ENCODE measurements around the gene C5.
"Not testable (repeated sequence)": the region's sequence is repeated elsewhere in the genome, so short reads cannot be mapped to it uniquely, and the experiment has no call there.

C5 gene

GRCh38 chr9:121067640-121068039 lies 17.6 kb upstream of the C5 start:
- no peak overlapping the region for H3K27ac Mint-ChIP-seq

GRCh38 chr9:121066850-121067249 lies 16.8 kb upstream of the C5 start:
- peaks cover 7% of the 10 kb centered on the region for H3K36me3 Mint-ChIP-seq (ENCODE audit: low read depth)
- no peak for DNase-seq (ENCODE audit: low spot score)
- H3K4me1 Mint-ChIP-seq (ENCODE audit: low read depth), result peaks cover 23% of the 10 kb centered on the region
- H3K27ac Mint-ChIP-seq, result no peak overlapping the region
- no peaks in the 10 kb centered on the region for H3K27me3 Mint-ChIP-seq (ENCODE audit: low read depth)
- H3K4me3 Mint-ChIP-seq, result no peak overlapping the region
- peaks cover 19% of the 10 kb centered on the region for H3K9me3 Mint-ChIP-seq

More at GRCh38 chr9:121067640-121068039, 17.6 kb upstream of the C5 start:
- peaks cover 21% of the 10 kb centered on the region for H3K4me1 Mint-ChIP-seq (ENCODE audit: low read depth)
- H3K9me3 Mint-ChIP-seq, result peaks cover 19% of the 10 kb centered on the region
- DNase-seq (ENCODE audit: low spot score), result no peak
- H3K27me3 Mint-ChIP-seq (ENCODE audit: low read depth), result no peaks in the 10 kb centered on the region
- peaks cover 7% of the 10 kb centered on the region for H3K36me3 Mint-ChIP-seq (ENCODE audit: low read depth)
- H3K4me3 Mint-ChIP-seq, result no peak overlapping the region

DNA sequence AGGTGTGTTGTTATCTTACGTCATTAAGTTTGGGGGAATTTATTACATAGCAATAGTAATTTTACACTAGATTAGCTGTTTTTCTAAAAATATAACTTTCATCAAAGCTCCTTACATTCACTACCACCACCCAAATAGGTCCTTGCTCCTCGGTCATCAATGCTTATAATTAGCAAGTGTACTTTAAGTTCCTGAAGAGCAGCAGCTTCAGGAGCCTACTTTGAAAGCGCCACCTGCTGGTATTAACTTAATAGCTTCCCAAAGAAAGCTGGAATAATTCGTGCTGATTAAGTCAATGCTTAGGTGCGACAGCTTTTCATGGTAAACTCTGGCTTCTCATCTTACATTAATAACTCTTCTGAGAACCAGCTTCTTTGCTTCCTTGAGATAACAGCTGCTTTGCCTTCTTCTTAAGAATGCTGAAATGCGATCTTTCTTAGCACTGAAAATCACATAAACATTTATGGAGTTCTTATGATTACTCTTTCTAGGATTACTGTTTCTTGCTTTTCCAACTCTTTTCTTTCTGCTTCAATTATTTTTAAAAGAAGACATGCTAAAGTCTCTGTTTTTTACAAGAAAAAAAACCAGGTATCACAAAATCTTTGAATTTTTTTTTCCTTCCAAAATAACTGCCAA lies 10.0 kb upstream of the C5 start:
- H3K9me3 Mint-ChIP-seq, result peaks cover 8% of the 10 kb centered on the region
- no peak for DNase-seq (ENCODE audit: low spot score)
- H3K27ac Mint-ChIP-seq, result no peak overlapping the region
- no peak overlapping the region for H3K4me3 Mint-ChIP-seq
- no peaks in the 10 kb centered on the region for H3K36me3 Mint-ChIP-seq (ENCODE audit: low read depth)
- peaks cover 19% of the 10 kb centered on the region for H3K4me1 Mint-ChIP-seq (ENCODE audit: low read depth)
- H3K27me3 Mint-ChIP-seq (ENCODE audit: low read depth), result peaks cover 5% of the 10 kb centered on the region

GRCh38 chr9:121059513-121059912 lies 9.4 kb upstream of the C5 start:
- peaks cover 5% of the 10 kb centered on the region for H3K27me3 Mint-ChIP-seq (ENCODE audit: low read depth)
- H3K4me3 Mint-ChIP-seq, result no peak overlapping the region
- no peaks in the 10 kb centered on the region for H3K36me3 Mint-ChIP-seq (ENCODE audit: low read depth)

DNA sequence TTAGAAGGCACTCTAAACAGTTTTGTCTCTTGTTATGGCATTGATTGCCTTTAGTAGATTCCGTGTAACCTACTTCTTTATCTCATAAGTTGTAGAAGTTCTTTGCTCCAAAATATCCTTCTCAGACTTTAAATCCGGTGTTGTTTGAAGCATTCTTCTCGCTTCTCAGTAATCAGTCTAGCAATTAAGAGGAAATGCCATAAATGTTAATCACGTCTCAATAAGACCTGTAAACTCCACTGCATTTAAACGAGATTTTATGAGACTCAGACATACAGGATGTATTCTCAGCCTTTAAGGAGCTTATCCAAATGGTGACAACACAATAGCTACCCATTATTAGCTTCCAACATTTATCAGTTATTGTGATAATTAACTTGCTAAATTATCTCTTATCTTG lies 7.7 kb upstream of the C5 start:
- Mint-ChIP-seq H3K4me1 (ENCODE audit: low read depth) (peaks cover 12% of the 10 kb centered on the region), H3K27me3 (ENCODE audit: low read depth) (peaks cover 5% of the 10 kb centered on the region)

More at GRCh38 chr9:121059513-121059912, 9.4 kb upstream of the C5 start:
- no peak overlapping the region for H3K27ac Mint-ChIP-seq
- H3K4me1 Mint-ChIP-seq (ENCODE audit: low read depth), result peaks cover 19% of the 10 kb centered on the region
- H3K9me3 Mint-ChIP-seq, result peaks cover 8% of the 10 kb centered on the region
- no peak for DNase-seq (ENCODE audit: low spot score)

DNA sequence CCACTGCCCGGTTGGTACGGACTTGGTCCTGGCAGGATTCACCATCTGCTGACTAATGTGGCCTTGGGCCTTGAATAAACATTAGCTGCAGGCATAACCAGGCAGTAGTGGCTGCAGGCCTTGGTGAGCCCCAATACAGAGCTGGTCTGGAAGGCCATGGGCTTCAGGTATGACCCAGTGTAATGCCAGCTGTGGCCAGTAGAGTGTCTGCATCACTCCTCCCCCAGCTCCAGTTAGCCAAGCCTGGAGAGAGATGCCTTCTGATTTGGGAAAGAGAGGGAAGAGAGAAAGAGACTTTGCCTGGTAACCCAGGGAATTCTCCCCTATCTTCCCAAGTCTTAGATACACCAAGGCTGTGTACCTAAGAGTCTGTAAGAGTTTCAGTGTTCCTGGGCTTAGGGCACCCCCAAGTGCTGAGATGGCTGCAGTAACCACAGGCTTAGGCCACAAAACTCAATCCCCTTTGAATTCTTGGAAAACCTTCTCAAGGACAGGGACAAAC lies 5.6 kb upstream of the C5 start:
- H3K27me3 Mint-ChIP-seq (ENCODE audit: low read depth), result peaks cover 5% of the 10 kb centered on the region

More for the DNA sequence above, 7.7 kb upstream of the C5 start:
- H3K27ac Mint-ChIP-seq, result no peak overlapping the region
- no peaks in the 10 kb centered on the region for H3K36me3 Mint-ChIP-seq (ENCODE audit: low read depth)
- H3K9me3 Mint-ChIP-seq, result peaks cover 8% of the 10 kb centered on the region
- no peak overlapping the region for H3K4me3 Mint-ChIP-seq
- DNase-seq (ENCODE audit: low spot score), result no peak

GRCh38 chr9:121053544-121053943 lies 3.5 kb upstream of the C5 start:
- Mint-ChIP-seq H3K27ac (no peak overlapping the region), H3K27me3 (ENCODE audit: low read depth) (peaks cover 9% of the 10 kb centered on the region), H3K36me3 (ENCODE audit: low read depth) (no peaks in the 10 kb centered on the region), H3K9me3 (peaks cover 8% of the 10 kb centered on the region), H3K4me1 (ENCODE audit: low read depth) (no peaks in the 10 kb centered on the region), H3K4me3 (no peak overlapping the region)
- no peak for DNase-seq (ENCODE audit: low spot score)

More for the DNA sequence above, 5.6 kb upstream of the C5 start:
- DNase-seq (ENCODE audit: low spot score), result no peak
- no peak overlapping the region for H3K27ac Mint-ChIP-seq
- H3K36me3 Mint-ChIP-seq (ENCODE audit: low read depth), result no peaks in the 10 kb centered on the region
- H3K4me3 Mint-ChIP-seq, result no peak overlapping the region
- no peaks in the 10 kb centered on the region for H3K4me1 Mint-ChIP-seq (ENCODE audit: low read depth)
- peaks cover 8% of the 10 kb centered on the region for H3K9me3 Mint-ChIP-seq

DNA sequence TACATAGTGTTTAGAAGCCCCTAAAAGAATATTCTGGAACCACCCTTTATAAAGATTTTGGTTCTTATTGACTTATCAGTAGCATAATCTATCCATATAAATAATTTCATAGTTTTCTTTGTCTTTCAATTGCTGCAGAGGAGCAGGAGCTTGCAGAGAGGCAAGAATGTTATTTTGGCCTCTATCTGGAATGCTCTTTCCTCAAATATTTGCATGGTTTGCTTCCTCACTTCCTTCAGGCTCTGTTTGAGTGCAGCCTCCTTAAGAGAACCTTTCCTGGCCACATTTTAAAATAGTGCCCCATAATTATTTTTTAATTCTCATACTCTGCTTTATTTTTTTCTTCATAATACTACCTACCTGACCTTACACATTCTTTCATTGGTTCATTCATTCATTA lies 1.5 kb downstream of the C5 start:
- no peak overlapping the region for H3K27ac Mint-ChIP-seq
- no peaks in the 10 kb centered on the region for H3K4me1 Mint-ChIP-seq (ENCODE audit: low read depth)
- no peaks in the 10 kb centered on the region for H3K9me3 Mint-ChIP-seq
- no peak for DNase-seq (ENCODE audit: low spot score)
- no peak overlapping the region for H3K4me3 Mint-ChIP-seq
- no peaks in the 10 kb centered on the region for H3K36me3 Mint-ChIP-seq (ENCODE audit: low read depth)
- H3K27me3 Mint-ChIP-seq (ENCODE audit: low read depth), result peaks cover 4% of the 10 kb centered on the region

DNA sequence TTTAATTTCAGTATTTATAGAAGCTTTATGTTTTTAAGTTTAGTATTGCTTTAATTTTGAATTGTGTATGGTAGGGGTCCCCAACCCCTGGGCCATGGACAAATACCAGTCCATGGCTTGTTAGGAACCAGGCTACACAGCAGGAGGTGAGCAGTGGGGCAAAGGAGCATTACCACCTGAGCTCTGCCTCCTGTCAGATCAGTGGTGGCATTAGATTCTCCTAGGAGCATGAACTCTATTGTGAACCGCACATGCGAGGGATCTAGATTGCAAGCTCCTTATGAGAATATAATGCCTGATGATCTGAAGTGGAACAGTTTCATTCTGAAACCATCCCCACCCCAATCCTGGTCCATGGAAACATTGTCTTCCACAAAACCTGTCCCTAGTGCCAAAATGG lies 1.9 kb downstream of the C5 start:
- H3K27me3 Mint-ChIP-seq (ENCODE audit: low read depth), result peaks cover 4% of the 10 kb centered on the region
- no peaks in the 10 kb centered on the region for H3K4me1 Mint-ChIP-seq (ENCODE audit: low read depth)
- no peaks in the 10 kb centered on the region for H3K9me3 Mint-ChIP-seq
- H3K36me3 Mint-ChIP-seq (ENCODE audit: low read depth), result no peaks in the 10 kb centered on the region
- H3K27ac Mint-ChIP-seq, result no peak overlapping the region
- no peak for DNase-seq (ENCODE audit: low spot score)
- no peak overlapping the region for H3K4me3 Mint-ChIP-seq

GRCh38 chr9:121038804-121039203 lies 11.3 kb downstream of the C5 start:
- H3K4me1 Mint-ChIP-seq (ENCODE audit: low read depth), result no peaks in the 10 kb centered on the region
- DNase-seq (ENCODE audit: low spot score), result no peak
- no peaks in the 10 kb centered on the region for H3K9me3 Mint-ChIP-seq
- no peak overlapping the region for H3K4me3 Mint-ChIP-seq
- no peaks in the 10 kb centered on the region for H3K36me3 Mint-ChIP-seq (ENCODE audit: low read depth)
- no peak overlapping the region for H3K27ac Mint-ChIP-seq
- no peaks in the 10 kb centered on the region for H3K27me3 Mint-ChIP-seq (ENCODE audit: low read depth)

DNA sequence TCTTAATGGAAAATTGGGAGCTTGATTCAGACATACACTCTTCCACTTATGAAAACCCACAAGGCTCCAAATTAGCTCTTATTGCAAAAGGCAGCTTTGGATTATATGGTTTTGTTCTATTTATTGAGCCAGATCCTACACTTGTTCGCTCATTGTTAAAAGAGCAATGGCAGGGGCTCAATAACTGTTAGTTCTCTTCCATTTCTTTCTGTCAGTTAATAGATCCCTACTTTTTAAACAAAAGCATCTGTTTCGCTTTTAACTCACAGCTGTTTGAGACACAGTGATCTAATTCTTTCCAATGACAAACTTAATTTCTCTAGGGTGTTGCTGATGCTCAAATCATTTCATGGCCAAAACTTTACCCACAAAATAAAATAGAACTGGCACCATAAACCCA lies 11.7 kb downstream of the C5 start:
- no peak overlapping the region for H3K4me3 Mint-ChIP-seq

DNA sequence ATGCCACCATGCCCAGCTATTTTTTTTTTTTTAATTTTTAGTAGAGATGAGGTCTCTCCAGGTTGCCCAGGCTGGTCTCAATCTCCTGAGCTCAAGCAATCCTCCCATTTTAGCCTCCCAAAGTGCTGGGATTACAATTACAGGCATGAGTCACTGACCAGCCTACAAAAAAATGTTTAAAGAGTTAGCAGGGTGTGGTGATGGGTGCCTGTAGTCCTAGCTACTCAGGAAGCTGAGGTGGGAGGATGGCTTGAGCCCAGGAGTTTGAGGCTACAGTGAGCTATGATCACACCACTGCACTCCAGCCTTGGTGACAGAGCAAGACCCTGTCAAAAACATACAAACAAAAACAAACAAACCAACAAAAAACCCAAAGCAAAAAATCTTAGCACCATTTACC lies 14.4 kb downstream of the C5 start:
- not testable (repeated sequence) for DNase-seq (ENCODE audit: low spot score); H3K27me3 Mint-ChIP-seq (ENCODE audit: low read depth); H3K4me3 Mint-ChIP-seq; H3K36me3 Mint-ChIP-seq (ENCODE audit: low read depth); H3K9me3 Mint-ChIP-seq; H3K27ac Mint-ChIP-seq; H3K4me1 Mint-ChIP-seq (ENCODE audit: low read depth)

More for the DNA sequence above, 11.7 kb downstream of the C5 start:
- H3K36me3 Mint-ChIP-seq (ENCODE audit: low read depth), result no peaks in the 10 kb centered on the region
- no peaks in the 10 kb centered on the region for H3K4me1 Mint-ChIP-seq (ENCODE audit: low read depth)
- no peaks in the 10 kb centered on the region for H3K9me3 Mint-ChIP-seq
- DNase-seq (ENCODE audit: low spot score), result no peak
- no peak overlapping the region for H3K27ac Mint-ChIP-seq
- H3K27me3 Mint-ChIP-seq (ENCODE audit: low read depth), result no peaks in the 10 kb centered on the region

DNA sequence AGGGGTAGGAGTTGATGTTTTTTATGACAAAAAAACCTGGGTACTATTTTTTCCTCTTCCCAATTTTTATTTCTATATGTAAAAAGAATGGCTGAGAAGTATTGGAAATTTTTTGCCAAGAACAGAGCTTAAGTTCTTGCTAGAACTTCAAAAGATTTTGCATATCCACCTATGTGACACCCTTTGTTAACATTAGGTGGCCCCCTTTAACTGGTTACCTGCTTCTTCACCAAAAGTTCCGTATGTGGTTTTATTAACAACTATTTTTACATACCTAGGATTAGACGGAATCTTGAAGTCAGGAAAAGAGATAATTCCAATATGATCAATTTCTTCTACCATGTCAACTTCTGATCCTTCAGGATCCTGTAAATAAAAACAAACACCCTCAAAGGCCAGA lies 15.5 kb downstream of the C5 start:
- no peak for DNase-seq (ENCODE audit: low spot score)
- H3K4me1 Mint-ChIP-seq (ENCODE audit: low read depth), result no peaks in the 10 kb centered on the region
- H3K36me3 Mint-ChIP-seq (ENCODE audit: low read depth), result no peaks in the 10 kb centered on the region
- H3K27me3 Mint-ChIP-seq (ENCODE audit: low read depth), result no peaks in the 10 kb centered on the region
- no peaks in the 10 kb centered on the region for H3K9me3 Mint-ChIP-seq
- no peak overlapping the region for H3K27ac Mint-ChIP-seq
- H3K4me3 Mint-ChIP-seq, result no peak overlapping the region

DNA sequence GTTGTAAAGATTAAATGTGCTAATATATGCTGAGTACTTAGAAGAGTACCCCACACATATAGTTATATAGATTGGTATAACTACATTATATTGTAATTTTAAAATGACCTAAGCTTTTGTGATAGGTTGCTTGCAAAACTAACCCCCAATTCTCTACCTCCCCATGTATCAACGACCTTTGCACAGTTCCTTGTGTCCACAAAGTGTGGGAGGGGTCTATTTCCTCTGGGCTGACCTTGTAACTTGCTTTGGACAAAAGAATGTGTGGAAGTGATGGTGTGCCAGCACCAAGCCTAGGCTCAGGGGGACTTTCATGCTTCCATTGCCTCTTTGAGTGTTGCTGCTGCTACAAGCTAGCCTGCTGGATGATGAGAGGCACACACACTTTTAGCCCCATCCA lies 20.6 kb downstream of the C5 start:
- no peak for DNase-seq (ENCODE audit: low spot score)
- Mint-ChIP-seq H3K27ac (no peak overlapping the region), H3K4me3 (no peak overlapping the region)

GRCh38 chr9:121028285-121028684 lies 21.8 kb downstream of the C5 start:
- not testable (repeated sequence) for H3K4me3 Mint-ChIP-seq; H3K27me3 Mint-ChIP-seq (ENCODE audit: low read depth); DNase-seq (ENCODE audit: low spot score); H3K9me3 Mint-ChIP-seq; H3K4me1 Mint-ChIP-seq (ENCODE audit: low read depth); H3K27ac Mint-ChIP-seq; H3K36me3 Mint-ChIP-seq (ENCODE audit: low read depth)

More for the DNA sequence above, 20.6 kb downstream of the C5 start:
- H3K36me3 Mint-ChIP-seq (ENCODE audit: low read depth), result no peaks in the 10 kb centered on the region
- H3K27me3 Mint-ChIP-seq (ENCODE audit: low read depth), result peaks cover 3% of the 10 kb centered on the region
- no peaks in the 10 kb centered on the region for H3K9me3 Mint-ChIP-seq
- H3K4me1 Mint-ChIP-seq (ENCODE audit: low read depth), result no peaks in the 10 kb centered on the region

Measured in T-helper 2 cell treated with Interferon-gamma antibody and Interleukin-4, amounts not matched to agents 5 μg/mL and 100 μg/mL, for 36 hours (primary cell).